Gastroesophageal sphincter (tissue), 3 donors: Measurements from ENCODE around the gene CLGN.

Experiments used
- POLR2A ChIP-seq, 2 donors: fragments of 450-650 bp; IDR thresholded peaks; one replicate each; pipeline ENCODE4 v1.6.1; 2017; ENCODE audit warnings: antibody characterized with exemption in 2 of 2, mild to moderate bottlenecking in 2 of 2, moderate library complexity in 1 of 2
- POLR2AphosphoS5 ChIP-seq: sonication (generic); formaldehyde crosslinking; IDR thresholded peaks from one replicate; pipeline ENCODE4 v1.6.1; 2017; ENCODE audit warnings: antibody characterized with exemption
- TF ChIP-seq, protein P1 (sequence below), 4 experiments: fragments of 200-600 bp in 2 of 4; fragments of 450-650 bp in 2 of 4; sonication (generic) in 1 of 4; IDR thresholded peaks; one replicate each; pipeline ENCODE4 v1.5.1; 2017 to 2019; ENCODE audit warnings: antibody characterized with exemption in 4 of 4, mild to moderate bottlenecking in 2 of 4, moderate library complexity in 2 of 4

DNA sequence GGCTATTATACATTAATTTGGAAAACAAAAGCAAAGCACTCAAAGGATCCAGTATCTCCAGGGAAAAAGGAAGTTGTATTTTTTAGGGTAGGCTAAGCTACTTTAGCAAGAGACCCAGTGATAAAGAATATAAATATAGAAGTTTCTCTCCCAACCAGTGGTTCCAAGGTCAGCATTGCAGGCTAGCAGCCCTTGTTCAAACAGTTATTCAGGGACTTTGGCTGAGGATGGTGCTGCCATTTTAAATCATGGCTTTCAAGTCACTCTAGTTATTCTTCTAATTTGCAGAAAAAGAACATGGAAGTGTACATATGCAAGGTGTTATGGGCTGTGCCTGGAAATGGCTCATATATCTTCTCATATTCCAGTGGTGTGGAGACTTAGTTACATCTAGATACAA lies 44.7 kb downstream of the CLGN start:
- TF ChIP-seq, protein P1, sequence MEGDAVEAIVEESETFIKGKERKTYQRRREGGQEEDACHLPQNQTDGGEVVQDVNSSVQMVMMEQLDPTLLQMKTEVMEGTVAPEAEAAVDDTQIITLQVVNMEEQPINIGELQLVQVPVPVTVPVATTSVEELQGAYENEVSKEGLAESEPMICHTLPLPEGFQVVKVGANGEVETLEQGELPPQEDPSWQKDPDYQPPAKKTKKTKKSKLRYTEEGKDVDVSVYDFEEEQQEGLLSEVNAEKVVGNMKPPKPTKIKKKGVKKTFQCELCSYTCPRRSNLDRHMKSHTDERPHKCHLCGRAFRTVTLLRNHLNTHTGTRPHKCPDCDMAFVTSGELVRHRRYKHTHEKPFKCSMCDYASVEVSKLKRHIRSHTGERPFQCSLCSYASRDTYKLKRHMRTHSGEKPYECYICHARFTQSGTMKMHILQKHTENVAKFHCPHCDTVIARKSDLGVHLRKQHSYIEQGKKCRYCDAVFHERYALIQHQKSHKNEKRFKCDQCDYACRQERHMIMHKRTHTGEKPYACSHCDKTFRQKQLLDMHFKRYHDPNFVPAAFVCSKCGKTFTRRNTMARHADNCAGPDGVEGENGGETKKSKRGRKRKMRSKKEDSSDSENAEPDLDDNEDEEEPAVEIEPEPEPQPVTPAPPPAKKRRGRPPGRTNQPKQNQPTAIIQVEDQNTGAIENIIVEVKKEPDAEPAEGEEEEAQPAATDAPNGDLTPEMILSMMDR (IDR thresholded peaks at IDR 0.05): no peak
- TF ChIP-seq POLR2A (IDR thresholded peaks at IDR 0.05) (no peak), POLR2AphosphoS5 (no peak)
